ENCODE measurements around the gene PEX16.

Gene PEX16

DNA sequence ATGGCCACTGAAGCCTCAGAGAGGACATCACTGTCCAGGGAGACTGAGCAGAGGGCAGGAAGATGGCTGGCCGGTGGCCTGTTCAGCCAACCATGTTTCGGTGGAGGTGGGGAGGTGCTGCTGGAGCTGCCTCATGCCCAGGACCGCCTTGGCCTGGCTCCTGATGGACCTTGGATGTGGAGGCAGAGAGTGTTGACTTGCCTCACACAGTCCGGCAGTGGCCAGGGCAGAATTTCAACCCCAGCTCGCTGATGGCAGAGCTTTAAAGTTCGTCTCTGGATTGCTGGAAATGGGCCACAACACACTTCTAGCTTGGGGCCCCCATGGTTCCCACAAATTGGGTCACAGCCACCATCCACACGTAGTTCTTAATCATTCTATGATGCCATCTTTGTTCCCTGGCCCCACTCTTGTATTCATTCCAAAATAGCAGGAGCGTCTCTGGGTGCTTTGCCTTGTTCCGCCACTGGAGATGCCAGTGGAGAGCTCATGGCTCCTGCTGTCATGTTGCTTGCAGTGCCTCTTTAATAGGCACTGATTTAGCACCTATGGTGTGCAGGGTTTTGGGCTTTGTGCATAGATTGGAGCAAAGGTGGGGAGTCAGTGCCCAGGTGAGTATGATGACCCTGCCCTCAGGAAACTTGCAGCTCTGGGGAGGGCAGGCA lies 26.7 kb downstream of the PEX16 start:
- H3K36me3 ChIP-seq (ENCODE audit: control insufficient read depth, insufficient read depth, low read length, severe bottlenecking), result no peaks in the 10 kb centered on the region
- H3K27me3 ChIP-seq (replicated peaks; ENCODE audit: control insufficient read depth, insufficient read depth, low read length), result peaks cover 11% of the 10 kb centered on the region
- H3K4me1 ChIP-seq (ENCODE audit: control insufficient read depth, insufficient read depth, low read length), result peaks cover 9% of the 10 kb centered on the region
- no peak overlapping the region for H3K4me3 ChIP-seq (ENCODE audit: low read length)
- H3K9me3 ChIP-seq (ENCODE audit: control insufficient read depth, low read length), result no peaks in the 10 kb centered on the region
- H3K9ac ChIP-seq (ENCODE audit: low read length), result no peak overlapping the region
- no peak for DNase-seq (ENCODE audit: low read depth)

- Histone ChIP-seq H3K9me3 (ENCODE audit: control insufficient read depth, low read length) (no peaks in the 10 kb centered on the region), H3K27me3 (replicated peaks; ENCODE audit: control insufficient read depth, insufficient read depth, low read length) (peaks cover 12% of the 10 kb centered on the region), H3K9ac (ENCODE audit: low read length) (no peak overlapping the region), H3K4me3 (ENCODE audit: low read length) (no peak overlapping the region), H3K36me3 (ENCODE audit: control insufficient read depth, insufficient read depth, low read length, severe bottlenecking) (no peaks in the 10 kb centered on the region), H3K4me1 (ENCODE audit: control insufficient read depth, insufficient read depth, low read length) (peaks cover 9% of the 10 kb centered on the region)
- DNase-seq (ENCODE audit: low read depth), result no peak
Observed at GRCh38 chr11:45889966-45890365, 27.7 kb downstream of the PEX16 start.

DNA sequence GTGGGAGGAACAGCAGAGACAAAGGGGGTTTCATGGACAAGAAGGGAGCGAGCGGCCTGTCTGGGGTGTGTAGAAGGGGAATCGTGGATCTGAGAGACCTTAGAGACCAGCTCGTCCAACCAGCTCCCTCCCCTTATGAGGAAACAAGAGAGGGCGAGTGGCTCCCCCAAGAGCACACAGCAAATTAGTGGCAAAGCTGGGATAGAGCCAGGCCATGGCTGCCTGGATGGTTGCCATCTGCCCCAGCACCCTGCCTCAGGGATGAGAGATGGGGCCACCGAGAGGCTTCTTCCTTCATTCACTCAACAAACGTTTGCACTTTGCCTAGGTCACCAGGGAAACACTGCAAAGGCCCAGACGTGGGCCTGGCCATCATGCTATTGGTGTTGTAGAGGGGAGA lies 28.1 kb downstream of the PEX16 start:
- Histone ChIP-seq H3K4me3 (ENCODE audit: low read length) (no peak overlapping the region), H3K4me1 (ENCODE audit: control insufficient read depth, insufficient read depth, low read length) (peaks cover 9% of the 10 kb centered on the region), H3K36me3 (ENCODE audit: control insufficient read depth, insufficient read depth, low read length, severe bottlenecking) (no peaks in the 10 kb centered on the region), H3K27me3 (replicated peaks; ENCODE audit: control insufficient read depth, insufficient read depth, low read length) (peaks cover 13% of the 10 kb centered on the region), H3K9me3 (ENCODE audit: control insufficient read depth, low read length) (no peaks in the 10 kb centered on the region), H3K9ac (ENCODE audit: low read length) (no peak overlapping the region)
- DNase-seq (ENCODE audit: low read depth), result no peak

- Histone ChIP-seq H3K4me3 (ENCODE audit: low read length) (no peak overlapping the region), H3K9me3 (ENCODE audit: control insufficient read depth, low read length) (no peaks in the 10 kb centered on the region), H3K27me3 (replicated peaks; ENCODE audit: control insufficient read depth, insufficient read depth, low read length) (peaks cover 4% of the 10 kb centered on the region), H3K4me1 (ENCODE audit: control insufficient read depth, insufficient read depth, low read length) (peaks cover 1% of the 10 kb centered on the region), H3K9ac (ENCODE audit: low read length) (no peak overlapping the region), H3K36me3 (ENCODE audit: control insufficient read depth, insufficient read depth, low read length, severe bottlenecking) (peaks cover 5% of the 10 kb centered on the region)
- DNase-seq (ENCODE audit: low read depth), result no peak
Observed at GRCh38 chr11:45887587-45887986, 30.1 kb downstream of the PEX16 start.

- Histone ChIP-seq H3K9me3 (ENCODE audit: control insufficient read depth, low read length) (no peaks in the 10 kb centered on the region), H3K4me3 (ENCODE audit: low read length) (no peak overlapping the region), H3K27me3 (replicated peaks; ENCODE audit: control insufficient read depth, insufficient read depth, low read length) (peaks cover 4% of the 10 kb centered on the region), H3K36me3 (ENCODE audit: control insufficient read depth, insufficient read depth, low read length, severe bottlenecking) (peaks cover 11% of the 10 kb centered on the region), H3K9ac (ENCODE audit: low read length) (no peak overlapping the region), H3K4me1 (ENCODE audit: control insufficient read depth, insufficient read depth, low read length) (no peaks in the 10 kb centered on the region)
- DNase-seq (ENCODE audit: low read depth), result no peak
Observed at GRCh38 chr11:45886816-45887520, 30.7 kb downstream of the PEX16 start.

- peak overlapping the region; percentile 64 for H3K4me3 ChIP-seq (ENCODE audit: low read length)
- H3K36me3 ChIP-seq (ENCODE audit: control insufficient read depth, insufficient read depth, low read length, severe bottlenecking), result peaks cover 19% of the 10 kb centered on the region
- no peak for DNase-seq (ENCODE audit: low read depth)
- no peaks in the 10 kb centered on the region for H3K9me3 ChIP-seq (ENCODE audit: control insufficient read depth, low read length)
- H3K4me1 ChIP-seq (ENCODE audit: control insufficient read depth, insufficient read depth, low read length), result peaks cover 2% of the 10 kb centered on the region
- H3K9ac ChIP-seq (ENCODE audit: low read length), result no peak overlapping the region
- H3K27me3 ChIP-seq (replicated peaks; ENCODE audit: control insufficient read depth, insufficient read depth, low read length), result peaks cover 4% of the 10 kb centered on the region
Observed at GRCh38 chr11:45885921-45886721, 31.6 kb downstream of the PEX16 start.

DNA sequence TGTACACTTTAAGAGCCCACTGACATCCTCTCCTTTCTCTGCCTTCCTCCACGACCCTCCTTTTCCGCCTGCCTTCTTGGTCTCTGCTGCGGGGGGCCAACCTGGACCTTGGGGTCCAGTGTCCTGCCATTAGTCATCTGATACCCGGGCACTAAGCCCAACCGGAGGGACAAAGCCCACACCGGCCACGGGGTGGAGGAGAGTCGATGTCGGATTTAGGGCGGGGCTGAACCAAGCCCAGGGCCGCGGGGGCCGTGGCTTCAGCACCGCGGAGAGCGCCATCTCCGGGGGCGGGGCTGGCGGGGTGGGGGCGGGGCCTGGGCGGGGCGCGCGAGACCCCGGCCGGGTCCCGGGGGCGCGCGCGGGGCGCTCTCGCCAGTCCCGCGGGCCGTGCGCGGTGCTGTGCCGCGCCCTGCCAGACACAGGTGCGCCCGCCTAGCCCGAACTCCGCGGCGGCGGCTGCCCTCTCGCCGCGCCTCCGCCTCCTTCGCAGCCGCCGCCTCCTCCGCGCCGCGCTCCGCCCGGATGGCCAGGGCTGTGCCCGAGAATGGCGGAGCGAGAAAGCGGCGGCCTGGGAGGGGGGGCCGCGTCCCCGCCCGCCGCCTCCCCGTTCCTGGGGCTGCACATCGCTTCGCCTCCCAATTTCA lies 32.3 kb downstream of the PEX16 start, which contains the start of gene MAPK8IP1:
TSS of gene MAPK8IP1 (plus strand) at position 378 of the 647 bp plus-strand sequence. CDS start at position 548, 170 bp downstream.
- Histone ChIP-seq H3K36me3 (ENCODE audit: control insufficient read depth, insufficient read depth, low read length, severe bottlenecking) (peaks cover 26% of the 10 kb centered on the region), H3K4me3 (ENCODE audit: low read length) (peak within 1 kb of the TSS; percentile 70), H3K9ac (ENCODE audit: low read length) (no peak within 1 kb of the TSS), H3K9me3 (ENCODE audit: control insufficient read depth, low read length) (no peaks in the 10 kb centered on the region), H3K27me3 (replicated peaks; ENCODE audit: control insufficient read depth, insufficient read depth, low read length) (peaks cover 4% of the 10 kb centered on the region), H3K4me1 (ENCODE audit: control insufficient read depth, insufficient read depth, low read length) (peaks cover 9% of the 10 kb centered on the region)
- DNase-seq (ENCODE audit: low read depth), result peak; percentile 74

GRCh38 chr11:45884596-45885185 lies 33.0 kb downstream of the PEX16 start:
- H3K9ac ChIP-seq (ENCODE audit: low read length), result no peak overlapping the region
- peaks cover 28% of the 10 kb centered on the region for H3K36me3 ChIP-seq (ENCODE audit: control insufficient read depth, insufficient read depth, low read length, severe bottlenecking)
- H3K4me1 ChIP-seq (ENCODE audit: control insufficient read depth, insufficient read depth, low read length), result peaks cover 16% of the 10 kb centered on the region
- DNase-seq (ENCODE audit: low read depth), result no peak
- H3K4me3 ChIP-seq (ENCODE audit: low read length), result peak overlapping the region; percentile 70
- peaks cover 4% of the 10 kb centered on the region for H3K27me3 ChIP-seq (replicated peaks; ENCODE audit: control insufficient read depth, insufficient read depth, low read length)
- no peaks in the 10 kb centered on the region for H3K9me3 ChIP-seq (ENCODE audit: control insufficient read depth, low read length)

GRCh38 chr11:45881708-45882368 lies 35.8 kb downstream of the PEX16 start:
- peaks cover 4% of the 10 kb centered on the region for H3K27me3 ChIP-seq (replicated peaks; ENCODE audit: control insufficient read depth, insufficient read depth, low read length)
- H3K4me1 ChIP-seq (ENCODE audit: control insufficient read depth, insufficient read depth, low read length), result peaks cover 19% of the 10 kb centered on the region
- H3K9me3 ChIP-seq (ENCODE audit: control insufficient read depth, low read length), result no peaks in the 10 kb centered on the region
- no peak for DNase-seq (ENCODE audit: low read depth)
- H3K4me3 ChIP-seq (ENCODE audit: low read length), result no peak overlapping the region
- no peak overlapping the region for H3K9ac ChIP-seq (ENCODE audit: low read length)
- H3K36me3 ChIP-seq (ENCODE audit: control insufficient read depth, insufficient read depth, low read length, severe bottlenecking), result peaks cover 49% of the 10 kb centered on the region

GRCh38 chr11:45880772-45881570 lies 36.7 kb downstream of the PEX16 start:
- Histone ChIP-seq H3K4me3 (ENCODE audit: low read length) (no peak overlapping the region), H3K27me3 (replicated peaks; ENCODE audit: control insufficient read depth, insufficient read depth, low read length) (peaks cover 4% of the 10 kb centered on the region), H3K36me3 (ENCODE audit: control insufficient read depth, insufficient read depth, low read length, severe bottlenecking) (peaks cover 55% of the 10 kb centered on the region), H3K9me3 (ENCODE audit: control insufficient read depth, low read length) (no peaks in the 10 kb centered on the region), H3K4me1 (ENCODE audit: control insufficient read depth, insufficient read depth, low read length) (peaks cover 19% of the 10 kb centered on the region), H3K9ac (ENCODE audit: low read length) (no peak overlapping the region)
- no peak for DNase-seq (ENCODE audit: low read depth)

All from adipocyte (in vitro differentiated cells).